HL-60 (cell line): Measurements from ENCODE around the gene GLT1D1.

Experiments
- GABPA ChIP-seq: IDR thresholded peaks from 2 replicates; pipeline ENCODE4 v1.6.1; 2012; ENCODE audit warnings: low read depth
- POLR2AphosphoS5 ChIP-seq: IDR thresholded peaks from 2 replicates; pipeline ENCODE4 v1.6.1; 2012; ENCODE audit warnings: low read depth
- SPI1 ChIP-seq: IDR thresholded peaks from 2 replicates; pipeline ENCODE4 v1.6.1; 2012; ENCODE audit warnings: low read depth, mild to moderate bottlenecking, borderline replicate concordance
- TF ChIP-seq, protein P1 (sequence below): IDR thresholded peaks from one replicate; pipeline ENCODE4 v1.5.1; 2011; ENCODE audit warnings: low read length, control low read depth, inconsistent platforms; ENCODE audit not compliant: insufficient read depth
- TF ChIP-seq, protein P2 (sequence below): IDR thresholded peaks from 2 replicates; pipeline ENCODE4 v1.6.1; 2012; ENCODE audit warnings: low read depth; ENCODE audit not compliant: insufficient replicate concordance

DNA sequence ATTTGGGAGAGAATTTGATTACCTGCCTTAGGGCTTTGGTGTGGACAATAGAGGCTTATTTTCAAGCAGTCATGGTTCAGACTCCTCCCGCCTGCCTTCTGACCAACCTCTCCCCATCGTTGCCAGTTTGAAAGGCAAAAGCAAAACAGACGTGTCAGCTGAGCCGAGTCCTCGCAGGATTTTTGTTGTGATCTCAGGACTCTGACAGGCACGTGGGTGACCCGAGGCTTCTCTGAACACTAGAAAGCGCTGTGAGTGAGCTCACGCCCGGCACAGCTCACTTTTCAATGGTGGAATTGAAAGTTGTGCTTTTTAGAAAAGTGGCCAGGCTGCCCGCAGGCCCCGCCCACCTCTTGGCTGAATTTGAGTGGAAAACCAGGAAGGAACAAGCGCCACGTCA, 130.1 kb downstream of the GLT1D1 start:
- TF ChIP-seq, protein P1, sequence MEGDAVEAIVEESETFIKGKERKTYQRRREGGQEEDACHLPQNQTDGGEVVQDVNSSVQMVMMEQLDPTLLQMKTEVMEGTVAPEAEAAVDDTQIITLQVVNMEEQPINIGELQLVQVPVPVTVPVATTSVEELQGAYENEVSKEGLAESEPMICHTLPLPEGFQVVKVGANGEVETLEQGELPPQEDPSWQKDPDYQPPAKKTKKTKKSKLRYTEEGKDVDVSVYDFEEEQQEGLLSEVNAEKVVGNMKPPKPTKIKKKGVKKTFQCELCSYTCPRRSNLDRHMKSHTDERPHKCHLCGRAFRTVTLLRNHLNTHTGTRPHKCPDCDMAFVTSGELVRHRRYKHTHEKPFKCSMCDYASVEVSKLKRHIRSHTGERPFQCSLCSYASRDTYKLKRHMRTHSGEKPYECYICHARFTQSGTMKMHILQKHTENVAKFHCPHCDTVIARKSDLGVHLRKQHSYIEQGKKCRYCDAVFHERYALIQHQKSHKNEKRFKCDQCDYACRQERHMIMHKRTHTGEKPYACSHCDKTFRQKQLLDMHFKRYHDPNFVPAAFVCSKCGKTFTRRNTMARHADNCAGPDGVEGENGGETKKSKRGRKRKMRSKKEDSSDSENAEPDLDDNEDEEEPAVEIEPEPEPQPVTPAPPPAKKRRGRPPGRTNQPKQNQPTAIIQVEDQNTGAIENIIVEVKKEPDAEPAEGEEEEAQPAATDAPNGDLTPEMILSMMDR = no peak
- no peak for TF ChIP-seq POLR2AphosphoS5
- TF ChIP-seq SPI1 = no peak
- TF ChIP-seq, protein P2, sequence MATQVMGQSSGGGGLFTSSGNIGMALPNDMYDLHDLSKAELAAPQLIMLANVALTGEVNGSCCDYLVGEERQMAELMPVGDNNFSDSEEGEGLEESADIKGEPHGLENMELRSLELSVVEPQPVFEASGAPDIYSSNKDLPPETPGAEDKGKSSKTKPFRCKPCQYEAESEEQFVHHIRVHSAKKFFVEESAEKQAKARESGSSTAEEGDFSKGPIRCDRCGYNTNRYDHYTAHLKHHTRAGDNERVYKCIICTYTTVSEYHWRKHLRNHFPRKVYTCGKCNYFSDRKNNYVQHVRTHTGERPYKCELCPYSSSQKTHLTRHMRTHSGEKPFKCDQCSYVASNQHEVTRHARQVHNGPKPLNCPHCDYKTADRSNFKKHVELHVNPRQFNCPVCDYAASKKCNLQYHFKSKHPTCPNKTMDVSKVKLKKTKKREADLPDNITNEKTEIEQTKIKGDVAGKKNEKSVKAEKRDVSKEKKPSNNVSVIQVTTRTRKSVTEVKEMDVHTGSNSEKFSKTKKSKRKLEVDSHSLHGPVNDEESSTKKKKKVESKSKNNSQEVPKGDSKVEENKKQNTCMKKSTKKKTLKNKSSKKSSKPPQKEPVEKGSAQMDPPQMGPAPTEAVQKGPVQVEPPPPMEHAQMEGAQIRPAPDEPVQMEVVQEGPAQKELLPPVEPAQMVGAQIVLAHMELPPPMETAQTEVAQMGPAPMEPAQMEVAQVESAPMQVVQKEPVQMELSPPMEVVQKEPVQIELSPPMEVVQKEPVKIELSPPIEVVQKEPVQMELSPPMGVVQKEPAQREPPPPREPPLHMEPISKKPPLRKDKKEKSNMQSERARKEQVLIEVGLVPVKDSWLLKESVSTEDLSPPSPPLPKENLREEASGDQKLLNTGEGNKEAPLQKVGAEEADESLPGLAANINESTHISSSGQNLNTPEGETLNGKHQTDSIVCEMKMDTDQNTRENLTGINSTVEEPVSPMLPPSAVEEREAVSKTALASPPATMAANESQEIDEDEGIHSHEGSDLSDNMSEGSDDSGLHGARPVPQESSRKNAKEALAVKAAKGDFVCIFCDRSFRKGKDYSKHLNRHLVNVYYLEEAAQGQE = no peak
- no peak for TF ChIP-seq GABPA
